ENCODE measurements around the gene CUL9. TPM values are rescaled to one million over a fixed set of nuclear protein-coding genes. Genes with fewer than 3 reads are reported as not detected.
"Not testable (repeated sequence)": the region's sequence is repeated elsewhere in the genome, so short reads cannot be mapped to it uniquely, and the experiment has no call there.

CUL9 gene
- 37.2 and 37.5 TPM in 2 replicates for total RNA-seq
- long read RNA-seq, partial matches to known transcripts, result 3 of 5 reads
- long read RNA-seq, other reads (novel, unspliced or antisense), result 2 of 5 reads

GRCh38 chr6:43181942-43182860 lies at the start of gene CUL9:
Gene CUL9, plus strand, starts transcription at chr6:43182196. Its CDS starts 2,115 bp downstream, at chr6:43184311.
- Mint-ChIP-seq H3K4me1 (peaks cover 28% of the 10 kb centered on the region), H3K36me3 (ENCODE audit: low read depth) (peaks cover 14% of the 10 kb centered on the region), H3K4me3 (peak within 1 kb of the TSS; percentile 90), H3K27me3 (ENCODE audit: low read depth) (no peaks in the 10 kb centered on the region), H3K27ac (ENCODE audit: unreplicated experiment) (peak within 1 kb of the TSS; percentile 81), H3K9me3 (no peaks in the 10 kb centered on the region)
- no peak for TF ChIP-seq CTCF (conservative IDR thresholded peaks at IDR 0.05)
- peak; percentile 43 for DNase-seq (ENCODE audit: low read depth, low spot score)

- H3K4me3 Mint-ChIP-seq, result no peak overlapping the region
- no peaks in the 10 kb centered on the region for H3K36me3 Mint-ChIP-seq (ENCODE audit: low read depth)
- TF ChIP-seq CTCF (conservative IDR thresholded peaks at IDR 0.05), result no peak
- H3K27me3 Mint-ChIP-seq (ENCODE audit: low read depth), result no peaks in the 10 kb centered on the region
- H3K9me3 Mint-ChIP-seq, result no peaks in the 10 kb centered on the region
- H3K4me1 Mint-ChIP-seq, result peaks cover 4% of the 10 kb centered on the region
- DNase-seq (ENCODE audit: low read depth, low spot score), result no peak
- no peak overlapping the region for H3K27ac Mint-ChIP-seq (ENCODE audit: unreplicated experiment)
Measured at GRCh38 chr6:43138267-43138666, 43.7 kb upstream of the CUL9 start.

DNA sequence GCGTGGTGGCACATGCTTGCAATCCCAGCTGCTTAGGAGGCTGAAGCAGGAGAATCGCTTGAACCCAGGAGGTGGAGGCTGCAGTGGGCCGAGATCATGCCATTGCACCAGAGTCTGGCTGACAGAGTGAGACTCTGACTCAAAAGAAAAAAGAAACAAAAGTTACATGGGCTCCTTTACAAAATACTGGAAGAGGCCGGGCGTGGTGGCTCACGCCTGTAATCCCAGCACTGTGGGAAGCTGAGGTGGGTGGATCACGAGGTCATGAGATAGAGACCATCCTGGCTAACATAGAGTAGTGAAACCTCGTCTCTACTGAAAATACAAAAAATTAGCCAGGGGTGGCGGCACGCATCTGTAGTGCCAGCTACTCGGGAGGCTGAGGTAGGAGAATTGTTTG lies 42.0 kb upstream of the CUL9 start:
- not testable (repeated sequence) for H3K27me3 Mint-ChIP-seq (ENCODE audit: low read depth); H3K9me3 Mint-ChIP-seq; H3K36me3 Mint-ChIP-seq (ENCODE audit: low read depth); H3K4me3 Mint-ChIP-seq; DNase-seq (ENCODE audit: low read depth, low spot score)
- Mint-ChIP-seq H3K4me1 (peaks cover 11% of the 10 kb centered on the region), H3K27ac (ENCODE audit: unreplicated experiment) (peak overlapping the region; percentile 27)

GRCh38 chr6:43141644-43142043 lies 40.4 kb upstream of the CUL9 start:
- H3K9me3 Mint-ChIP-seq, result no peaks in the 10 kb centered on the region
- no peak for TF ChIP-seq CTCF (conservative IDR thresholded peaks at IDR 0.05)
- H3K36me3 Mint-ChIP-seq (ENCODE audit: low read depth), result no peaks in the 10 kb centered on the region
- H3K27ac Mint-ChIP-seq (ENCODE audit: unreplicated experiment), result no peak overlapping the region
- no peak overlapping the region for H3K4me3 Mint-ChIP-seq
- peaks cover 11% of the 10 kb centered on the region for H3K4me1 Mint-ChIP-seq
- H3K27me3 Mint-ChIP-seq (ENCODE audit: low read depth), result no peaks in the 10 kb centered on the region
- DNase-seq (ENCODE audit: low read depth, low spot score), result no peak

- H3K9me3 Mint-ChIP-seq, result no peaks in the 10 kb centered on the region
- no peaks in the 10 kb centered on the region for H3K36me3 Mint-ChIP-seq (ENCODE audit: low read depth)
- H3K4me1 Mint-ChIP-seq, result peaks cover 11% of the 10 kb centered on the region
- H3K4me3 Mint-ChIP-seq, result no peak overlapping the region
- no peak for TF ChIP-seq CTCF (conservative IDR thresholded peaks at IDR 0.05)
- DNase-seq (ENCODE audit: low read depth, low spot score), result no peak
- H3K27ac Mint-ChIP-seq (ENCODE audit: unreplicated experiment), result no peak overlapping the region
- H3K27me3 Mint-ChIP-seq (ENCODE audit: low read depth), result no peaks in the 10 kb centered on the region
Measured at GRCh38 chr6:43142101-43142500, 39.9 kb upstream of the CUL9 start.

Measured in neural crest cell (in vitro differentiated cells).